ENCODE measurements around the gene CRTAC1.

GRCh38 chr10:97910661-97911060 lies 119.8 kb downstream of the CRTAC1 start:
- TF ChIP-seq POLR2A (IDR thresholded peaks at IDR 0.05) (no peak), CTCF (IDR thresholded peaks at IDR 0.05) (no peak), EP300 (IDR thresholded peaks at IDR 0.05) (no peak)
